Measurements from ENCODE around the gene ARID1B. TPM values are rescaled to one million over a fixed set of nuclear protein-coding genes. Genes with fewer than 3 reads are reported as not detected.
A peak's percentile ranks its signal among the peaks of the same experiment; 100 is the strongest.

The ARID1B gene
- total RNA-seq, 2 donors from 2014 or later: 53.1 to 69.5 TPM

DNA sequence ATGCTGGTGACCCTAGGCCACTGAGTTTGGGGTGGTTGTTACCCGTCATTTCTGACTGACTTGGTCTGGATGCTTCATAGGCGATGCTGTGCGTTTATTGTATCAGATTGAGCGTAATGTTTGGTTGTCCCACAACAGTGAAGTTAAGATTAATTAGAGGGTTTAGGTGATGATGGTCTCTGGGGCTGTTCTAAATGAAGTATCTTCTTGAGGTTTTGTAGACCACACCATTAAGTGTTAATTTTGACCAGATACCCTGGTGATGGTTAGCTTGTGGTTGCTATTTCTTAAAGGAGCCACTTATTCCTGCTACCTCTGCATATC is 132.8 kb downstream of the ARID1B start:
- DNase-seq (ENCODE audit: low spot score in 2 of 2): no peak

DNA sequence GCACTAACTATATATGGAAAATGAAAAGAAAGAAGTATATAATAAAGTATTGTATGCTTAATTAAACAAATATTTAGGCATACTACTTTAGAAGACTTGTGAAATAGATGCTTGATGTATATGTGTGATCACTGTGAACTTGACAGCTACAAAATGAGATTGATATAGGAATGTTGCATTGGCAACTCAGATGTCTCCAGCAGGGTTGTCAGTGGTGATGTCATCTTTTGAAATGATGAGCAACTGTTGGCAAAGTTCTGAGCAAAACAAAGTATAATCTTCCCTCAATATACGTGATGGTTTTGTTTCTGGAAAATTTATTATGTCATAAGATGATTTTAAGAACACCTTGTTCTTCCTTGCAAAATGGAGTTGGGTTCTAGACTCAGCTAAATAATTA is 133.8 kb downstream of the ARID1B start:
- H3K27ac Mint-ChIP-seq: no peak overlapping the region
- no peaks in the 10 kb centered on the region for H3K9me3 Mint-ChIP-seq
- peak in 1 of 2 donors; percentile 39 for ATAC-seq
- peaks cover 0 to 4% of the 10 kb centered on the region in 2 donors for H3K36me3 Mint-ChIP-seq
- no peak for DNase-seq (ENCODE audit: low spot score in 2 of 2)

More for the DNA sequence above, 132.8 kb downstream of the ARID1B start:
- H3K36me3 Mint-ChIP-seq: peaks cover 0 to 4% of the 10 kb centered on the region in 2 donors
- no peaks in the 10 kb centered on the region for H3K9me3 Mint-ChIP-seq
- no peak for ATAC-seq
- peak overlapping the region in 1 of 2 donors; percentile 41 for H3K27ac Mint-ChIP-seq

DNA sequence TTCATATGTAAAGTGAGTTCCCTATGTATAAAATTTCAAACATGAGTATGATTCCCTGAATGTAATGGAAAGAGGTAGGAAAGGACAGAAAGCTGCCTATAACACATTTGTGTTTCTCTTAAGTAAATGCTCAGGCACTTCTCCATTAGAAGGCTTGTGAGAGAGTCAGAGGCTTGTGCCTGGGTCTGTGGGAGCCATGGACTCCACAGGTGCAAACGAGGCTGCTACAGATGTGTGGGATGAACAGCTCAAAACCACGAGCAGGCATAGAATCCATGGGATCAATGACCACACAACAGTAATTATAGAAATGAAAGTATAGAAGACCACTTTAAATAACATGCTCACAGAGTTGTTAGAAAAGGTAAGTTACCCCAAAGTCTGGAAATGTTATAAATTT is 134.4 kb downstream of the ARID1B start:
- no peak for ATAC-seq
- H3K27ac Mint-ChIP-seq: no peak overlapping the region
- no peaks in the 10 kb centered on the region for H3K9me3 Mint-ChIP-seq
- no peak for DNase-seq (ENCODE audit: low spot score in 2 of 2)
- H3K36me3 Mint-ChIP-seq: peaks cover 0 to 4% of the 10 kb centered on the region in 2 donors

DNA sequence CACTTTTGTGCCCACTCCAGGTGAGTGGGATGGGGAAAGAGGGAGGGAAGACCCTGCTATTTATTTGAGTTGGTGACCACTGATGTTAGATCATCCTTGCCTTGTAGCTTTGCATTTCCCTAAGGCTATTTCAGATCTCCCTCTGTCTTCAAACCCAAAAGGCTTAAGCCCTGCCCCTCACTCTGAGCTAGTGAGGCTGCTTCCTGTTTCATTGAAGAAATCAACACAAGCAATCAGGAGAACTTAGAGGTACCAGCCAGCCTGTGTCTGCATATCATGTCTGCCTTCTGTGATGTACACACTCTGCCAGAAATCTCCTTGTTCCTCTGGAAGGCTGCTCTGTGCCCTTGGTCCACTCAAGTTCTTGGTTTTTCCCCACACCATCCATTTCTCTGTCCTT is 135.3 kb downstream of the ARID1B start:
- H3K27ac Mint-ChIP-seq: peak overlapping the region; percentile 11 to 50
- no peaks in the 10 kb centered on the region for H3K36me3 Mint-ChIP-seq
- no peaks in the 10 kb centered on the region for H3K9me3 Mint-ChIP-seq
- DNase-seq (ENCODE audit: low spot score in 2 of 2) (no peak), ATAC-seq (no peak)

DNA sequence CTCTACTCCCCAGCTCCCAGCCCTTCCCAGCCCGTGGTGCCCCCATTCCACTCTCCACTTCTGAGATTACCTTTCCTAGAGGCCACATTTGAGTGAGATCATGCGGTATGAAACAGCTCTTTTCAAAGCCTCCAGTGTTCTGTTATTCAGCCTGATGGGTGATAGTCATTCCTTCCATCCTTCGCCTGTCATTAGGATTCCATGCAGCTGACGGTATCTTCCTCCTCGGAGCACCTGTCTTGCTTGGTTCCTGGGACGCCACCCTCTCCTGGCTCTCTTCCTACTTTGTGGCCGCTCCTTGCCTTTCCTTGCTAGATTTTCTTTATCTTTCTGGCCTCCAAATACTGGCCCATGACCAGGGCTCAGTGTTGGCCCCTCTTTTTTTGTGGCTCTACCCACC is 137.0 kb downstream of the ARID1B start:
- Mint-ChIP-seq H3K36me3 (no peaks in the 10 kb centered on the region), H3K27ac (no peak overlapping the region), H3K9me3 (no peaks in the 10 kb centered on the region)
- ATAC-seq: no peak
- no peak for DNase-seq (ENCODE audit: low spot score in 2 of 2)

DNA sequence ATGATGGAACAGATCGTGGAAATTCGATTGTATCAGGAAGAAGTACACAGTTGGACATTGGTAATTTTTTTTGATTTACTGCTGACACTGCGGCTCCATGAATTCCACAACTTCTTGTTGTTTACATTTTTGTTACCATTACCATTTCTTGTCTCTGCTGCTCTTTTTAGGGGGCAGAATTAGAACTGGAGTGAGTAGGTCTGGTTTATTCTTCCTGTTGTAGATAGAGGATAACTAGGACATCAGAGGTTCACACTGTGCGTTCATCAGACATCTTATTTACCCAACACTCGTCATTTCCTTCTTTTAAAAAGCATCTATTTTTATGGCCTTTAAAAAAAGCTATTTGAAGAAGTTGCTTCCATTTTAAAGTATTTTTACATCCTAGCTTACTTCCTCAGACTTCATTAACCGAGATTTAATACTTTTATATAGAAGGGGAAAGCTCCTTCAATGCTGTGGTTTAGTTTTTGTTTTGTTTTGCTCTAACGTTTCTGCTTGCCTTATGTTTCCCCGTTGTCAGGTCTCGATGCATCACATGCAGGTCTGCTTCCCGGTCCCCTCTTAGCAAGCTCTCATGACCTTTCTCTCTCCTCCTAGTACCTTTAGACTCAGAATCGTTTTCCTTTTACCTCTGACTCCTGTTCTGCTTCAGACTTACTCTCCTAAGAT is 139.1 kb downstream of the ARID1B start:
- no peaks in the 10 kb centered on the region for H3K9me3 Mint-ChIP-seq
- no peaks in the 10 kb centered on the region for H3K36me3 Mint-ChIP-seq
- ATAC-seq (no peak), DNase-seq (ENCODE audit: low spot score in 2 of 2) (no peak)
- H3K27ac Mint-ChIP-seq: peak overlapping the region in 1 of 2 donors; percentile 46

DNA sequence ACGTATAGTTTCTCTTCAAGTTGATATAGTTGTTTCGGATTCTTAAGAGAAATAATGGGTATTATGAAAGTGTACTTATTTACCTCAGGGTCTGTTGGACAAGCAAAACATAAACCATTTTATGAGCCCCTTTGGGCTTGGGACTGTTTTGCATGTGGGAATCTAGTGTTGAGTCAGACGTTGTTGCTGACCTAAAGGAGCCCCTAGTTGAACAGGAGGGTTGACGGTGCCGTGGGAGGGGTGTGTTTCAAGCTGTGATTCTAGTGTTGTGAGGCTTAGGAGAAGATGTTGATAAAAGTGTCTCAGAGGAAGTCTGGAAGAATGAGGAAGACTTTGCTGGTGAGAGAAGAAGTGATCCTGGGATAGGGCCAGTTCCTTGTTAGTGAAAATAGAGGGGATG is 140.0 kb downstream of the ARID1B start:
- ATAC-seq: no peak
- H3K27ac Mint-ChIP-seq: no peak overlapping the region
- no peaks in the 10 kb centered on the region for H3K36me3 Mint-ChIP-seq

DNA sequence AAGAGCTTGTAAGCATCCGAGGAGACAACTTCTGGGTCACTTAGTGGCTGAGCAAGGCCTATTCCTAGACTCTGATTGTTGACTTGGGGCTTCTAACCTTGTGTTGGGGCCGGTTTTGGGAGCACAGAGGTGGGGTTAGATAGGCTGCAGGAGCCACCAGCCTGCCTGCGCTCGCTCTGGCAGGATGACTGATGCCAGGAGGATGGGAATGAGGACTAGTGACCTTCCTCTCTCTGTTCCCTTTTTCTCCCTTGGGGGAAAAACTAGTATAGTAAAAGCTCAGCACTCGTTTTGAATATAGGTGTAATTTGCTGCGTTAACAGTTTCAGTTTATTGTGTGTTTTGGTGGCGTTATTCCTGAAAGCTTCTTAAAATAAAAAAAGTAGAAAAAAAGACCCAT is 141.5 kb downstream of the ARID1B start:
- Mint-ChIP-seq H3K36me3 (no peaks in the 10 kb centered on the region), H3K9me3 (no peaks in the 10 kb centered on the region), H3K27ac (no peak overlapping the region)
- no peak for ATAC-seq
- DNase-seq (ENCODE audit: low spot score in 2 of 2): no peak

More for the DNA sequence above, 140.0 kb downstream of the ARID1B start:
- H3K9me3 Mint-ChIP-seq: no peaks in the 10 kb centered on the region
- no peak for DNase-seq (ENCODE audit: low spot score in 2 of 2)

DNA sequence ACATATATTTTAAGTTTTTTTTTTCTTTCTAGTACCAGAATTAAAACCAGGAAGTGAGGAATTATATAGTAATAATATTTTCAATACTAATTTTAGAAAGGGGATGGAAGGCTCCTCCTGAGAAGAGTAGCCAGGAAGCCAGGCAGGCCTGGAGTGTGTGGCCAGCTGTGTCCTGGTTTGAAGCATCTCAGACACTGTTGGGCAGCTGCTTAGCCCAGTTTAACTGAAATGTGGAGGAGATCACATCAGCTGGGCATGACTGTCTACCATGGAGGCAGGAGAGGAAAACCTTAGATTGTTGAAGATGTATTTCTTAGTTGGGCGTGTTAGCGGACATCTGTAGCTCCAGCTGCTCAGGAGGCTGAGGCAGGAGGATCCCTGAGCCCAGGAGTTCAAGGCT is 142.2 kb downstream of the ARID1B start:
- no peak for DNase-seq (ENCODE audit: low spot score in 2 of 2)
- H3K9me3 Mint-ChIP-seq: no peaks in the 10 kb centered on the region
- peak overlapping the region in 1 of 2 donors; percentile 25 for H3K27ac Mint-ChIP-seq
- ATAC-seq: no peak
- H3K36me3 Mint-ChIP-seq: no peaks in the 10 kb centered on the region

DNA sequence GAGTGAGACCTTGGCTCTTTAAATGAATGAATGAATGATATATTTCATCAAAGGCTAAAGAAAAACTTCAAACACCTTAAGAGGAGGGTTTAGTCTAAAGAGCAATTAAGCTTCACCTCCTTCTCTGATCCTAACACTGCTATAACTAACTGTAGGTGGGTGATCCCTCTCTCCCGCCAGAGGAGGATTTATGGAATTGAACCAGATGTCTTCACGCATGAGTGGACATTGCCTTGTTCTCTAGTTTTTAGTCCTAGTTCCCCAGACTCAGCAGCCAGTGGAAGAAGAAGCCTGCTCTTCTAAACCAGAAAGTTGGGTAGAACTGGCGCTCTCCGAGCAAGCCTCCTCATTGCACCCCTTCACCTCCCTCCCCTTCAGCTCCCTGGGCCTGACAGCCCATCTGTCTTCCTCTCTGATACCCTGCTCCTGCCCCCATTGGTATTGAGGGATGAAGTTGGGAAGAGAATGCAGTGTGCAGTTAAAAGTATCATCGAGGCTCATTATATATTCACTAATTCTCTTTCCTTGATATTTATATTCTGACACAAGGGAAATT is 142.7 kb downstream of the ARID1B start:
- H3K27ac Mint-ChIP-seq: peak overlapping the region in 1 of 2 donors; percentile 74
- no peak for DNase-seq (ENCODE audit: low spot score in 2 of 2)
- H3K36me3 Mint-ChIP-seq: no peaks in the 10 kb centered on the region
- H3K9me3 Mint-ChIP-seq: no peaks in the 10 kb centered on the region
- ATAC-seq: no peak

DNA sequence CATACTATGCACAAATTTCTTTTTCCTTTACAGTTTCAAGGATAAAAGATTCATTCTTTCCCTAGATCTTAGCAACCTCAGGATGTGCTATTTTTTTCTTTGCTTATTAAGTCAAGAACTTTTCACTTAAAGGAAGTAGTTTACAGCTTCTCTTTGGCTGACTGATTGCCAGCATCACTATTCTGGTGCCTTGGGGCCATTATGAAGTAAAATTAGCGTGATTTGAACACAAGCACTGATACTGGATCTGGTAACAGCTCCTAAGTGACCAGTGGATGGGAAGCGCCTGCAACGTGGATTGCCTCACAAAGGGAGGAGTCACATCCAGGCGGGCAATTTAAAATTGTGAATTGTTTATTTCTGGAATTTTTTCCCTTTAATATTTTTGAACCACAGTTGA is 147.1 kb downstream of the ARID1B start:
- H3K9me3 Mint-ChIP-seq: no peaks in the 10 kb centered on the region
- DNase-seq (ENCODE audit: low spot score in 2 of 2) (no peak), ATAC-seq (no peak)
- no peak overlapping the region for H3K27ac Mint-ChIP-seq
- peaks cover 0 to 12% of the 10 kb centered on the region in 2 donors for H3K36me3 Mint-ChIP-seq

DNA sequence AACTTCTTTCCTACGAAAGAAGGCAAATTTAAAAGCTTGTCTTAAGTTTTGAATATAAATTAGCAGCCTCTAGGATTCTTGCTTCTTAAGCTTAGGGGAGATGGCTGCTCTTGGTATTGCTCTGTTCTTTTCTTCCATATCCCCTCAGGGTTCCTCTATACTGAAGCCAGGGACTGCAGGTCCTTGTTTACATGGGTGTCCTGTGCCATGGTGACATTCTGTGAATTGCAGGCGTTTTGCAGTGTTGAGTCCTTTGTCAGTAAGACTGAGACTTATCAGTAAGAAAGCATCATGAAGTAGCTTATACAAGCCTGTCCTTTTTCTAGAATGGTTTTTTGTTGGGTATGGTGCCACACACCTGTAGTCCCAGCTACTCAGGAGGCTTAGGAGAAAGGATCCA is 147.8 kb downstream of the ARID1B start:
- Mint-ChIP-seq H3K27ac (no peak overlapping the region), H3K9me3 (no peaks in the 10 kb centered on the region), H3K36me3 (peaks cover 0 to 17% of the 10 kb centered on the region in 2 donors)
- no peak for DNase-seq (ENCODE audit: low spot score in 2 of 2)
- ATAC-seq: no peak

DNA sequence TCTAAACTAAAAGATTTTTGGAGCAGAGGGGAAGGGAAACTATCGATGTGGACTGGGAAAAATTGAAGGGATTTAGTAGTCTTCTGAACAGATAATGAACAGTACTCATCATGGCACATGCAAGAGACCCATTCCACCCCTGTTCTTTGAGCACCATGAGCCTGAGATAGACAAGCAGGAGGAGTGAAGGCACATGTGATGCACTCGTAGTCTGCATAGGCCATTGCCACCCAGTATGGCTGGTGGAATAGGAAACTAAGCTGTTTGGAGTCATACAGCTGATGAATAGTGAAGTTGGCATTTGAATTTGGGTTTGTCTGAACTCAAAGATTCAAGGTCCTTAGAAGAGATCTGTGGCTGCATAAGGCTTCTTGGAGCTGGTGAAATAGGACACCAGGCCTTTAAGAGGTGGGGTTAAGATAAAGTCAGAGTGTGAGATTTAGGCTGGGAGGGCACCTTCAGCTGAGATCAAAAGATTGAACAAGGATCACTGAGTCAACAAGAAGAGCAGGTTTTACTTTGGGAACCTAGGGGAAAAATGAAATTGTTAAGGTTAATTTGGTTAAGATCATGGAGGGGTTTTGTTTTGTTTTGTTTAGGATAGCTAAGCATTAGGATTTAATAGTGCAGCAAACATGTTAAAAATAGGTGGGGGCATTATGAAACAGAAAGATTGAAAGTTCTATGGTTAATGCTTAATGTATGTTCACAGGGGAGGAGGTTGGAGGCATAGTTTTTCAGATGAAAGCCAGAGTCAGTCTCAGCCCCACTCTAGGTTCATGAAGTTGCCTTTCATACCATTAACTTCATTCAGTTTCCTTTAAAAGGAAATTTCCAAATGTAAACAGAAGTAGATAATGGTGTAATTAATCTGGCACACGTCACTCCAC is 148.8 kb downstream of the ARID1B start:
- H3K27ac Mint-ChIP-seq: no peak overlapping the region
- no peaks in the 10 kb centered on the region for H3K9me3 Mint-ChIP-seq
- ATAC-seq (peak; percentile 28 to 39), DNase-seq (ENCODE audit: low spot score in 2 of 2) (no peak)
- H3K36me3 Mint-ChIP-seq: peaks cover 0 to 22% of the 10 kb centered on the region in 2 donors

DNA sequence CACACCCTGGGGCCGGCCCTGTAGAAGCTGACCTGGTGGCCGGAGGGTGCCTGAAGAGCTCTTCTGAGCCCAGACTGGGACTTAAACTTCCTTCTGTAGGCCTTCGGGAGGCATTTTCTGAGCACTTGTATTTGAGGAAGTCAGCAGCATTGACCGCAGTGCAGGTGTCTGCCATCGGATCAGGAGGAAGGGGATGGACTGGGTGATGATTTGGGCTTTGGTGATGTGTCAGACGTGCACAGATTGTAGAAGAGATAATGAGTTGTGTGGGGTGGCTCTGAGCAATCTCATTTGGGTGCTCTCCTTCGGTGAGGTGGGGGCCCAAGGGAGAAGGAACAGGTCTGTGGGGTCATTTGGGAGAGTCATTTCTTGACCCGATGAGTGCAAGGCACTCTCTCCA is 150.9 kb downstream of the ARID1B start:
- no peak for DNase-seq (ENCODE audit: low spot score in 2 of 2)
- peak in 1 of 2 donors; percentile 45 for ATAC-seq
- peaks cover 0 to 22% of the 10 kb centered on the region in 2 donors for H3K36me3 Mint-ChIP-seq
- peak overlapping the region; percentile 69 to 76 for H3K27ac Mint-ChIP-seq
- no peaks in the 10 kb centered on the region for H3K9me3 Mint-ChIP-seq

DNA sequence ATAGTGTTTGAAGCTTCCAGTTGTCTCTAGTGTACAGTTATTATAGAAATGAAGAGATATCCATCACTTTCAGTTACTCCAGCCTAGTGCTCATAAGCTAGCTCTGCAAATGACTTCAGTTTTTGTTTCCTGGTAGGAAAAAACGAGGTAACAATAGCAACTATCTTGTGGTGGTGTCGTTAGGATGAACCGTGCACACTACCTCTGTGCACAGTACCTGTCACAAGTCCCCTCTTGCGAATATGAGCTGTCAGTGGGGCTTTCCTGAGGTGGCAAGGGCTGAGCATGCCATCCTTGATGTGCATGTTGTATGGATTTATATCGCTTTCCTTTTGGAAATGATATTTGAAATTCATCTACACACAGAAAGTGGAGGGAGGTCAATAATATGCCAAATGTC is 151.8 kb downstream of the ARID1B start:
- ATAC-seq (peak; percentile 71 to 75), DNase-seq (ENCODE audit: low spot score in 2 of 2) (no peak)
- Mint-ChIP-seq H3K36me3 (peaks cover 0 to 22% of the 10 kb centered on the region in 2 donors), H3K27ac (peak overlapping the region in 1 of 2 donors; percentile 76), H3K9me3 (no peaks in the 10 kb centered on the region)

DNA sequence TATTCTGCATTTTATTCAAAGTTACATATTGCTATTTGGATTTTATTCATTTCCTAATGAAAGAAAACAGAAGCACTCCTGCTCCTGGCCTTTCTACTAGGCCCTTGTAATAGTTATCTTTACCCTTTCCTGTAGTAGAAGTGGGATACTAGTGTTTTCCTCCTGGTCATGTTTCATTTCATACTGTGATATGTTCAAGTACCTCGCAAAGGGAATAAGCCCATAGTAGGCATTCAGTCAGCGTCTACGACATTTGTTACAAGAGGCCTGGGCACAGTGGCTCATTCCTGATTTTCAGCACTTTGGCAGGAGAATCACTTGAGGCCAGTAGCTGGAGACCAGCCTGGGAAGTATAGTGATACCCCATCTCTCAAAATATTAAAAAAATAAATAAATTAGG is 154.1 kb downstream of the ARID1B start:
- peak overlapping the region in 1 of 2 donors; percentile 32 for H3K27ac Mint-ChIP-seq
- DNase-seq (ENCODE audit: low spot score in 2 of 2): no peak
- H3K9me3 Mint-ChIP-seq: no peaks in the 10 kb centered on the region
- no peak for ATAC-seq
- peaks cover 0 to 31% of the 10 kb centered on the region in 2 donors for H3K36me3 Mint-ChIP-seq
